Activated CD4-positive, alpha-beta T cell treated with anti-CD3 and anti-CD28 coated beads, Interleukin-2, amount 10 ng/mL, durations not matched to agents 7 days and 5 days (primary cell): ENCODE results near the gene CADM1. TPM values are rescaled to one million over a fixed set of nuclear protein-coding genes. Genes with fewer than 3 reads are reported as not detected.

Source experiments
- CTCF ChIA-PET: fragments of 350-600 bp; sonication (Branson Sonifier 250); formaldehyde crosslinking; loops from one replicate; lab custom pipeline; 2021; ENCODE audit warnings: antibody characterized with exemption; lab: Charles Lee
- POLR2A ChIA-PET: fragments of 350-600 bp; sonication (Branson Sonifier 250); formaldehyde crosslinking; loops from one replicate; lab custom pipeline; 2021; ENCODE audit warnings: antibody characterized with exemption; lab: Charles Lee
- DNase-seq: peaks from one replicate; pipeline ENCODE4 v3.0.0-alpha.2; 2020
- H3K27ac Mint-ChIP-seq: one replicate; pipeline ENCODE4 v1.8.0; 2021; ENCODE audit warnings: mild to moderate bottlenecking, moderate library complexity, mixed read lengths
- H3K27me3 Mint-ChIP-seq: one replicate; pipeline ENCODE4 v1.8.0; 2021; ENCODE audit warnings: mixed read lengths
- H3K36me3 Mint-ChIP-seq: one replicate; pipeline ENCODE4 v1.8.0; 2021; ENCODE audit warnings: low read depth, mixed read lengths
- H3K4me1 Mint-ChIP-seq: one replicate; pipeline ENCODE4 v1.8.0; 2021; ENCODE audit warnings: mixed read lengths
- H3K4me3 Mint-ChIP-seq: one replicate; pipeline ENCODE4 v1.8.0; 2021; ENCODE audit warnings: mild to moderate bottlenecking, moderate library complexity, mixed read lengths
- H3K9me3 Mint-ChIP-seq: one replicate; pipeline ENCODE4 v1.8.0; 2021; ENCODE audit warnings: mixed read lengths
- total RNA-seq, 2 experiments: library from RNA; stranded (reverse); gene quantifications; one replicate each; pipeline ENCODE4 v1.2.3, GENCODE V29; 2021

The CADM1 gene
- total RNA-seq, 2 experiments from 2014 or later, result 0.52 to 0.92 TPM

- H3K4me1 Mint-ChIP-seq, result no peaks in the 10 kb centered on the region
- no peak for DNase-seq
- ChIA-PET POLR2A (no interaction called here), CTCF (no interaction called here)
- no peaks in the 10 kb centered on the region for H3K27me3 Mint-ChIP-seq
- H3K36me3 Mint-ChIP-seq, result no peaks in the 10 kb centered on the region
- peaks cover 13% of the 10 kb centered on the region for H3K9me3 Mint-ChIP-seq
- H3K27ac Mint-ChIP-seq, result no peak overlapping the region
- H3K4me3 Mint-ChIP-seq, result no peak overlapping the region
Observed at GRCh38 chr11:115446214-115446613, 58.0 kb downstream of the CADM1 start.

GRCh38 chr11:115444542-115444941 lies 59.7 kb downstream of the CADM1 start:
- CTCF ChIA-PET, result no interaction called here
- no peaks in the 10 kb centered on the region for H3K36me3 Mint-ChIP-seq

GRCh38 chr11:115439969-115440540 lies 64.2 kb downstream of the CADM1 start:
- Mint-ChIP-seq H3K4me1 (no peaks in the 10 kb centered on the region), H3K27ac (no peak overlapping the region), H3K9me3 (no peaks in the 10 kb centered on the region), H3K4me3 (no peak overlapping the region), H3K36me3 (no peaks in the 10 kb centered on the region), H3K27me3 (no peaks in the 10 kb centered on the region)
- ChIA-PET POLR2A (no interaction called here), CTCF (no interaction called here)
- DNase-seq, result no peak

More at GRCh38 chr11:115444542-115444941, 59.7 kb downstream of the CADM1 start:
- Mint-ChIP-seq H3K4me3 (no peak overlapping the region), H3K9me3 (peaks cover 13% of the 10 kb centered on the region), H3K27me3 (no peaks in the 10 kb centered on the region), H3K27ac (no peak overlapping the region), H3K4me1 (no peaks in the 10 kb centered on the region)
- no peak for DNase-seq
- POLR2A ChIA-PET, result no interaction called here

- H3K4me3 Mint-ChIP-seq, result no peak overlapping the region
- CTCF ChIA-PET, result no interaction called here
- no peaks in the 10 kb centered on the region for H3K36me3 Mint-ChIP-seq
- no peaks in the 10 kb centered on the region for H3K27me3 Mint-ChIP-seq
- POLR2A ChIA-PET, result no interaction called here
- no peaks in the 10 kb centered on the region for H3K9me3 Mint-ChIP-seq
- no peak for DNase-seq
- H3K27ac Mint-ChIP-seq, result no peak overlapping the region
- H3K4me1 Mint-ChIP-seq, result no peaks in the 10 kb centered on the region
Observed at GRCh38 chr11:115439385-115439784, 64.8 kb downstream of the CADM1 start.

GRCh38 chr11:115437902-115438575 lies 66.2 kb downstream of the CADM1 start:
- H3K4me3 Mint-ChIP-seq, result no peak overlapping the region
- CTCF ChIA-PET, result no interaction called here
- POLR2A ChIA-PET, result no interaction called here
- H3K27ac Mint-ChIP-seq, result no peak overlapping the region
- no peaks in the 10 kb centered on the region for H3K9me3 Mint-ChIP-seq
- no peaks in the 10 kb centered on the region for H3K4me1 Mint-ChIP-seq
- no peaks in the 10 kb centered on the region for H3K27me3 Mint-ChIP-seq
- no peaks in the 10 kb centered on the region for H3K36me3 Mint-ChIP-seq
- no peak for DNase-seq

GRCh38 chr11:115430345-115430744 lies 73.9 kb downstream of the CADM1 start:
- ChIA-PET CTCF (interaction anchor here (0.7 kb wide), 2 partner anchors 41 to 761 kb away, joined by 3 read pairs; no protein-coding TSS in a partner anchor), POLR2A (no interaction called here)
- Mint-ChIP-seq H3K4me3 (no peak overlapping the region), H3K9me3 (no peaks in the 10 kb centered on the region), H3K27ac (no peak overlapping the region), H3K27me3 (peaks cover 1% of the 10 kb centered on the region), H3K4me1 (no peaks in the 10 kb centered on the region), H3K36me3 (no peaks in the 10 kb centered on the region)
- DNase-seq, result no peak

- POLR2A ChIA-PET, result interaction anchor here (0.5 kb wide), 1 partner anchor 123 kb away, joined by 4 read pairs; no protein-coding TSS in a partner anchor
- peaks cover 1% of the 10 kb centered on the region for H3K27me3 Mint-ChIP-seq
- H3K36me3 Mint-ChIP-seq, result no peaks in the 10 kb centered on the region
- no peak for DNase-seq
- CTCF ChIA-PET, result no interaction called here
- H3K4me3 Mint-ChIP-seq, result no peak overlapping the region
- no peaks in the 10 kb centered on the region for H3K9me3 Mint-ChIP-seq
- no peak overlapping the region for H3K27ac Mint-ChIP-seq
- no peaks in the 10 kb centered on the region for H3K4me1 Mint-ChIP-seq
Observed at GRCh38 chr11:115428306-115428705, 75.9 kb downstream of the CADM1 start.

- Mint-ChIP-seq H3K36me3 (no peaks in the 10 kb centered on the region), H3K4me3 (no peak overlapping the region), H3K27ac (no peak overlapping the region), H3K27me3 (peaks cover 1% of the 10 kb centered on the region), H3K9me3 (no peaks in the 10 kb centered on the region), H3K4me1 (no peaks in the 10 kb centered on the region)
- ChIA-PET CTCF (no interaction called here), POLR2A (no interaction called here)
- DNase-seq, result no peak
Observed at GRCh38 chr11:115425816-115426215, 78.4 kb downstream of the CADM1 start.

GRCh38 chr11:115425250-115425649 lies 79.0 kb downstream of the CADM1 start:
- no peak for DNase-seq
- CTCF ChIA-PET, result no interaction called here
- no peaks in the 10 kb centered on the region for H3K9me3 Mint-ChIP-seq
- H3K4me3 Mint-ChIP-seq, result no peak overlapping the region
- H3K36me3 Mint-ChIP-seq, result no peaks in the 10 kb centered on the region
- no peaks in the 10 kb centered on the region for H3K4me1 Mint-ChIP-seq
- POLR2A ChIA-PET, result no interaction called here
- H3K27ac Mint-ChIP-seq, result no peak overlapping the region
- peaks cover 1% of the 10 kb centered on the region for H3K27me3 Mint-ChIP-seq

- CTCF ChIA-PET, result interaction anchor here (0.9 kb wide), 1 partner anchor 16 kb away, joined by 3 read pairs; no protein-coding TSS in a partner anchor
- POLR2A ChIA-PET, result no interaction called here
- no peaks in the 10 kb centered on the region for H3K36me3 Mint-ChIP-seq
Observed at GRCh38 chr11:115423728-115424459, 80.3 kb downstream of the CADM1 start.

GRCh38 chr11:115421992-115422689 lies 82.1 kb downstream of the CADM1 start:
- H3K27ac Mint-ChIP-seq, result no peak overlapping the region
- POLR2A ChIA-PET, result no interaction called here
- no peaks in the 10 kb centered on the region for H3K27me3 Mint-ChIP-seq
- H3K4me3 Mint-ChIP-seq, result no peak overlapping the region
- no peaks in the 10 kb centered on the region for H3K9me3 Mint-ChIP-seq
- no peaks in the 10 kb centered on the region for H3K4me1 Mint-ChIP-seq
- no peaks in the 10 kb centered on the region for H3K36me3 Mint-ChIP-seq
- CTCF ChIA-PET, result interaction anchor here (1.6 kb wide), 1 partner anchor 14 kb away, joined by 3 read pairs; no protein-coding TSS in a partner anchor
- DNase-seq, result no peak

More at GRCh38 chr11:115423728-115424459, 80.3 kb downstream of the CADM1 start:
- DNase-seq, result no peak
- Mint-ChIP-seq H3K9me3 (no peaks in the 10 kb centered on the region), H3K27me3 (peaks cover 1% of the 10 kb centered on the region), H3K4me3 (no peak overlapping the region), H3K27ac (no peak overlapping the region), H3K4me1 (no peaks in the 10 kb centered on the region)

GRCh38 chr11:115421352-115421991 lies 82.7 kb downstream of the CADM1 start:
- Mint-ChIP-seq H3K4me3 (no peak overlapping the region), H3K36me3 (no peaks in the 10 kb centered on the region), H3K4me1 (no peaks in the 10 kb centered on the region), H3K9me3 (no peaks in the 10 kb centered on the region), H3K27me3 (no peaks in the 10 kb centered on the region), H3K27ac (no peak overlapping the region)
- no peak for DNase-seq
- CTCF ChIA-PET, result interaction anchor here (1.6 kb wide), 1 partner anchor 14 kb away, joined by 3 read pairs; no protein-coding TSS in a partner anchor
- POLR2A ChIA-PET, result no interaction called here
